KG1 (cell line): ENCODE results near the gene SMAD6.
"Not testable (repeated sequence)": the region's sequence is repeated elsewhere in the genome, so short reads cannot be mapped to it uniquely, and the experiment has no call there.

ENCODE experiments used
- DNase-seq: peaks from one replicate; lab custom pipeline; 2025; lab: John Stamatoyannopoulos, UW

The SMAD6 gene

DNA sequence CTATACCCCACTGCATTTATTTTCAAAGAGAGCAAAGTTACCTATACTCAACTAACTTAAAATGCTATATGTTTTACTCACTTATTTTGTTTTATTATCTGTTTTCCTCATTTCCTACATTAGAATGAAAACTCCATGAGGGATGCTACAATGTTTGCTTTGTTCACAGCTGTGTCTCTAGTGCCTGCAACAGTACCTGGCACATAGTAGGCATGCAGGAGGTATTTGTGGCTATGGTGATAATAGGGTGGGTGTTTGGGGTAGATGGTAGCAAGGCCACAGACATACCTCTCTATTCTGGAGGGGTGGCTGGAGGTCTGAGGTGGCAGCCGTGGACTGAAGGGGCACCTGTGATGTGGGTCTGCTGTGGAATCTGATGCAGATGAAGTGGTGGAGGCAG lies 24.7 kb upstream of the SMAD6 start:
- DNase-seq: no peak

DNA sequence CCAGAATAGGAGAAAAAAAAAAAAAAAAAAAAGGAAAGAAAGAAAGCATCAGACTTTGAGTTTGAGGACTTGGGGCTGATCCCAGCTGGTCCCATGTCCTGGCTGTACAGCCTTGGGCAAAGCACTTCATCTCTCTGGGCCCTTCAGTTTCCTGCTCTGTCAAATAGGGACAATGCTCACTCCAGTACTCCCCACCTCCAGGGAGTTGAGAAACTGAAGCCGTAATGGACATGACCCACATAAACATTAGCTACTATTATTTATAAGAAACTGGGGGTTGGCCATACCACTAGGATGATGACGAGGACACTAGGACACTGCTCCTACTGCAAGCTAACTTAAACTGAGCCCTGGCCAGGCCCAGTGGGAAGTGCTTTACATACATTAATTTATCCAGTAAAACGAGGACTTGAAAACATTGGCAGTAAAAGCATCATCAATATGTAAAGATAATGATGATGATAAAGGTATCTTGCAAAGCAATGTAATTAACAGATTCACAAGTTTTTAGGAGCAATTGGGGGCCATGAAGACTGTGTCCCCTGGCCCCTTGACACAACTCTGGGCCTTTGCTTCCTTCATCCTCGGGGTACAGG lies 22.9 kb upstream of the SMAD6 start:
- DNase-seq: no peak

DNA sequence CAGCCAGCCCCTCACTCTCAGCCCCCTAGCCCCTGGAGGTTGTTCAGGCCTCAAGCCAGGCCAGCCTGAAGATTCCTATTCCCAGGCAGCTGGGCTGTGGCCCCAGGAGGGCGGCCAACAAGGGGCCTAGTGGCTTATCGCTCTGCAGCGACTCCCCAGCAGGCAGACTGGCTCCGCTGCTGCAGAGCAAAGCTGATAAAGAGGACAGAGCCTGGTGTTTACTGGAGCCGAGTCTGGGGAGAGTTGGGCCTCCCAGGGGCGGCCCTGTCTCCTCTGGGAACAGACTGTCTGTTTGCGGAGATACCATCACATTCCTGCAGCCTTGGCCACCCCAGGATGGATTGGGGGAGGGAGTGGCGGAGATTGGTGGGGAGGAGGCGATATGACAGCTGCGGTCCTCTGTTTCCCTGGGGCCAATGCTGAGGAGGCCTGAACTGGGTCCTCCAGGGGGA lies 22.4 kb upstream of the SMAD6 start:
- DNase-seq: no peak

DNA sequence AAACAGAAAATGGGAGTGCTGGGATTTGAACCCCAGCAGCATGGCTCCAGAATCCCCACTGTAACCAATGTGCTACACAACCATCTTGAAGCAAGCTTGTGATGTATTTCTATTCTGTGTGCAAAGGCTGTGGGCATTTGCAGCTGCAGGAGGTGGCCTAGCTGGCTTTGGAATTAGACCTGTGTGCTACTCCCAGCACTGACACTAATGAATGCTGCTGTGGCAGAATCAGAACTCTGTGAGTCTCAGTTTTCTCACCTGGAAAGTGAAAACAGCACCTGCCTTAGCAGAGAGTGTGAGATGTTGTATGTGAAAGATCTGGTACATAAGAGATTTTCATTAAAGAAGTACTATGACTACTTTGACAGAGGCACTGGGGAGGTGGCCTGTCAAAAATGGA lies 21.5 kb upstream of the SMAD6 start:
- no peak for DNase-seq

DNA sequence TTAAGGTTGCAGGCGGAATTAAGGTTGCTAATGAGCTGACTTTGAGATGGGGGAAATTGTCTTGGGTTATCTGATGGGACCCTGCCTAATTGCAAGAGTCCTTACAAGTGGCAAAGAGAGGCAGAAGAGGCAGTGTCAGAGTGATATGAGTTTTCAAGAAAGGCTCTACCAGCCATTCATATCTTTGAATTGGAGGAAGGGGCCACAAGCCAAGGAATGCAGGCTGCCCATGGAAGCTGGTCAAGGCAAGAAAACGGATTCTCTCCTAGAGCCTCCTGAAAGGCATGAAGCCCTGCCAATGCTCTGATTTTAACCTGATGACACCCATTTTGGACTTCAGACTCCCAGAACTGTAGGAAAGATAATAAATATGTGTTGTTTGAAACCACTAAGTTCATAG lies 20.6 kb upstream of the SMAD6 start:
- DNase-seq: no peak

DNA sequence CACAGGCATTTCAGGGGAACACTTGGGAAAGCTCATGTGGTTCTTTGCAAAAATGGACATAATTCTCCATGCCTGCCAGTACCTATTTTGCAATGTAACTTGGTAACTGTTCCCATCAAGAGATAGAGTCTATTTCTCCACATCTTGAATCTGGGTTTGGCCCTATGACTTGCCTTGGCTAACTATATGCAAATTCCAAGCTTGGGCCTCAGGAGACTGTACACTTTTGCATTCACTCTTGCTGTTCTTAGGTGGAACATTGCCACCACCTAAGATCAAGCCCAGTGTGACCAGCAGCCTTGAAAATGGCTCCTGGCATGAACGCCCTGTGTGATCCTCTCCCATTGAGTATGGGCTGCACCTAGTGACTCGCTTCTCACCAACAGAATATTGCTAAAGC lies 19.8 kb upstream of the SMAD6 start:
- DNase-seq: no peak

DNA sequence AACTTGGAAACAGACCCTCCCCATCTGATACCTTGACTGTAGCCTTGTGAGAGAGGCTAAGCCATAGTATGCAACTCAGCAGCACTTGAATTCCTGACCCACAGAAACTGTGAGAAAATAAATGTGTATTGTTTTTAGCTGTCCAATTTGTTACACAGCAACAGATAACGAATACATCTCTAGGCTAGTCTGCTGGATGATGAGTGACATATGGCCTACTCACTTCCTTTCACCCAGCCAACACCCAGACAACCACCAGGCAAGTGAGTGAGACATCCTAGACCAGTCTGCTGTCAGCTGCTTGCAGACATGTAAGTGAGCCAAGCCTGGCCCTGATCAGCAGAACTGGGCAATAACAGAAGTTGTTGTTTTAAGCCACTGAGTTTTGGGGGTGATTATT lies 19.2 kb upstream of the SMAD6 start:
- DNase-seq: no peak

DNA sequence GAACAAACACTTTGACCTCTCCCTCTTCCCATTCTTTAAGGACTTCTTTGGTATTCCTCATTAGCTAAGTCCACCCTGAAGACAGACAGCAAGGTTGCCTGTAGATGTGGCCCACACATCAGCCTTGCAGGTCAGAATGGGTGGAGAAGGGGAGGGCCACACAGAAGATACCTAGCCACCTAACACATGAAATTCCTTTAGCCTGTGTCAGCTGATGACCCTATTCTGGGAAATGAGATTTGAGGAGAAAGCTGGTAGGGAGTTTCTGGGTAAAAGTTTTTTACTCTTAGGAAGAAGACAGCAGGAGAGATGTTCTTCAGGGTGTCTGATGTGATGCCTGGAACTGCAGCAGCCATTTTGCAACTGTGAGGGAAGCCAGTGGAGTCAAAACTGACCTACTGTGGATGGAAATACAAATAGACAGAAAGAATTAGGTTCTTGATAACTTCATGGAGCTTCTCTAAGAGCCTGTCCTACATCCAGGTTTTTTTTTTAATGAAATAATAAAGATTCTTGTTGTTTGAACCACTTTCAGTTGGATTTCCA lies 17.8 kb upstream of the SMAD6 start:
- no peak for DNase-seq

DNA sequence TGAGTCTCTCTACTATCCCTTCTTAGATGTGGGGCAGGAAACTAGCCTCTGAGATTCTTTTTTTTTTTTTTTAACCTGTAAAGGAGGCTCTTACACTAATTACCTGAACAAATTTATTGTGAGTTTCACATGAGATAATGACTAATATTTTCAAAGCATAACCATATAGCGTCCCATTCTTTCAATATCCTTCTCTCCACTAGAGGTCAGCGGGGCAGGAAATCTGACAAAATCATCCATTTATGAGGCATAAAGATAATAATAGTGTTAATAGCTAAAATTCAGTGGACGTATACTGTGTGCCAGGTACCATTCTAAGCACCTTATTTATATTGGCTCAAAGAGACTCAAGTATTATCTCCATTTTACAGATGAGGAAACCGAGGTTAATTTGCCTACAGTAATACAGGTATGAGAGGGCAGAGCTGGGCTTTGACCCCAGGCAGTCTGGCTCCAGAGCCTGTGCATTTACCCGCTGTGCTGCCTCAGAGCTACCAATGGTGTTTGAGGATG lies 16.3 kb upstream of the SMAD6 start:
- no peak for DNase-seq

DNA sequence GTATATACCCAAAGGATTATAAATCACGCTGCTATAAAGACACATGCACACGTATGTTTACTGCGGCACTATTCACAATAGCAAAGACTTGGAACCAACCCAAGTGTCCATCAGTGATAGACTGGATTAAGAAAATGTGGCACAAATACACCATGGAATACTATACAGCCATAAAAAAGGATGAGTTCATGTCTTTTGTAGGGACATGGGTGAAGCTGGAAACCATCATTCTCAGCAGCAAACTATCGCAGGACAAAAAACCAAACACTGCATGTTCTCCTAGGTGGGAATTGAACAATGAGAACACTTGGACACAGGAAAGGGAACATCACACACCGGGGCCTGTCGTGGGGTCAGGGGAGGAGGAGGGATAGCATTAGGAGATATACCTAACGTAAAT lies 11.1 kb upstream of the SMAD6 start:
- DNase-seq: not testable (repeated sequence)

DNA sequence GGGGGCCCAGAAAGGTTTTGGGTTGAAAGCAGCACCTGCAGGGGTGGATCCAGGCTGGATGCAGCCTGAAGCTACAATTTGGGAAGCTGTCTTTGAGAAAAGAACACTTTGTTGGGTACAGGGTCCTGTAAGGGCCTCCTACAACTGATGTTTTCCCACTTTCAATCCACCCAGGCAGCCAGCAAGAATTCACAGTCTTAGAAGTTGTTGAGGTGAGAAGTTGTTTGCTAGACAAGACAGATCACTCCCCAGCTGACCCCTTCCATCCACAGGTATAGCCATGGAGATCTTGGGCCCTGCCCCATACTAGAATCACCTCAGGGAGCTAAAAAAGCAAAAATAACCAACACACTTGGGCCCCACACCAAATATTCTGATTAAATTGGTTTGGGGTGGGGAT lies 10.3 kb upstream of the SMAD6 start:
- no peak for DNase-seq

DNA sequence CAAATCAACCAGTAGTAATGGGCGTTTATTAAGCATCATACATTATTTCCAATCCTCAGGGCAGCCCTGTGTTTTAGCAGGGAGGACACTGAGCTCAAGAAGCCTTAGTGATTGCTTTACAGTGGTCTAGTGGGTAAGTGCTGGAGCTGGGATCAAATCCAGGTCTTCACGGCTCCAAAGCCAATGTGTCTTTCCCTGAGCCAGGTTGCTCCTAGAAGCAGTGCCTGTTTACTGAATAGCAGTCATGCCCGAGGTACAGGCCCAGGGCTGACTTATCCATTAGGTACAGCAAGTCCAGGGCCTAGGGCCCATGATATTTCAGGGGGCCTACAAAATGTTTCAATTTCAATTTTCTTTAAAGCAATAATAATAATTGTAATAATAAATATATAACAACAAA lies 9.6 kb upstream of the SMAD6 start:
- DNase-seq: peak; percentile 64

DNA sequence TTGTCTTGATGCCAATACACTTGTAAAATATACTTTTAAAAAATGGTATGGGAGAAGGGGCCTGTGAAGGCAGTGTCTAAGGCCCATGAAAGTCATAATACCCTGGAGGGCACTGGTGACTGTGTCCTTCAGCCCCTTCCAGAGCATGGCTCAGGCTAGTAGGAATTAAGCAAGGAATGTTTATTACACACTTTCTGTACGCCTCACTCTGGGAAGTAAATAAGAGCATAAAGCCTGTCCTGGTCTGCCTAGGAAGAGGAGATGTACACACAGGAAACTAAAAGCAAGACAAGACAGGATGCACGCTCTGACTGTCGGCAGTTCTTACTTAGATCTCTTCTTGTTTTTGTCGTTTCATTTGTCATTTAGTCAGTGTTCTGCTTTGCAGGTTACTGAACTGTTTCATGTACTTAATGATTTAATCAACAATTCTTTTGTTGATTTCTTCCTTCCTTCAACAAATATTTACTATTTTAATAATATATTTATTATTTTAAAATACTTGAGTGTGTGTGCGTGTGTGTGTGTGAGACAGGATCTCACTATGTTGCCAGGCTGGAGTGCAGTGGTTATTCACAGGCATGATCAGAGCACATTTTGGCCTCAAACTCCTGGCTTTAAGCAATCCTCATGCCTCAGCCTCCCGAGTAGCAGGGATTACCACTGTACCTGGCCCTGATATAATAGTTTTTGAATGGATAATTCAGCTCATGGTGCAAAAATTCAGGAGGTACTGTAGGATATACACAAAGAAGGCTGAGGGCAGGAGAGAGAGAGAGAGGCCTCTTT lies 9.0 kb upstream of the SMAD6 start:
- peak; percentile 64 for DNase-seq

DNA sequence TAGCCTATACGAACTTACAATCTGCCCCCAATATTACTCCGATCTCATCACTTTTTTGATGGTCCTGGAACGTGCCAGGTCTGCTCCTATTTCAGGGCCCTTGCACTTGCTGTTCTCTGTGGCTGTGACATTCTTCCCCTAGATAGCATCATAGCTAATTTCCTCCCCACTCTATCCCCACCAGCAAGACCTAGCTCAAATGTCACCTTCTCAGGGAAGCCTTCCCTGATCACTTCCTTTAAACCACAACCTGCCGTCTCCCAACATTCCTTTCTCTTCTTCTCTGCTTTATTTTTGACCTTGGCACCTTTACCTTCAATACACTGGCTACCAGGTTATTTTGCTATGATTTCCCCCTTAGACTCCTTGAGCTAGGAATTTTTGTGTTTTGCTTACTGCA lies 5.3 kb upstream of the SMAD6 start:
- no peak for DNase-seq

DNA sequence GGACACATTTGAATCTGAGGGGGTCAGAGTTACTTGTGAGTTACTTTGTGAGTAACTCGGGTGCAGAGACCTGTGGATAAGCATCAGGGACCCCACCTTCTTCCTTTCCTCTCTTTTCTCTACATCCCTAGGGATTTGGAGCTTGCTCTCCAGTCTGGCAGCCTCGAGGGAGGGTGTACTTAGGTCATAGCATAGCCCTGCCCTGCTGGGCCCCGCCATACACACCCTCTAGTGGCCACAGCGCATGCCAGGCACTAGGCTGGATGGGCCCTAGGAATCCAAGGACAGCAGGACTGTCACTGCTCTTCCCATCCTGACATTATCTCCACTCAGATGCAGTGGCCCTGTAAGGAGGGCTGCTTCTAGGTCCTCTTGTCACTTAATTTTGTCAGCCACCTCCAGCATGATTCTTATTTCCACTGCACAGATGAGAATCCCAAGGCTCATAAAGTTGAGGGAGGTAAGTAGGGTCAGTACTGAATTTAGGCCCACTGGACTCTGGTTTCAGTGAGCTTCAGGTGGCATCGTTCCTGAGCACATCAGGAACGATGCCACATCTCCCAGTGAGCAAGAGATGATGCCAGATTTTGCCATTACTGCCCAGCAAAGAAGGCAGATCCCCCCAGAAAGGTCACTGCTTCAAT lies 3.6 kb upstream of the SMAD6 start:
- DNase-seq: peak; percentile 46

DNA sequence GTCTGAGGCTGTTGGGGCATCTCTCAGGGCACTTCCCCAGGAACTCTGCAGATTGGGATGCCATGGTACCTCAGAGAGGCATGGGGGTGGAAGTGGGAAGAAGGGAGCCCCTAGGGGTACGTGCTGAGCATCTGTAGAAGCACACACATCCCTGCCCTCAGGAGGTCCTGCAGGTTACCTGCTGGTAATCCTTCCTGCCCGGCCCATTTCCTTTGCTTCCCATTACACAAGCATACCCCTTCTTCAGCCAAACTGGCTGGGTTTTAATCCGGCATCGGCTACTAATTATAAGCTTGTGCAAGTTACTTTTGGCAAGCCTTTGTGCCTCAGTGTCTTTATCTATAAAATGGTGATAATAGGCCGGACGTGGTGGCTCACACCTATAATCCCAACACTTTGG lies 3.1 kb upstream of the SMAD6 start:
- DNase-seq: no peak

DNA sequence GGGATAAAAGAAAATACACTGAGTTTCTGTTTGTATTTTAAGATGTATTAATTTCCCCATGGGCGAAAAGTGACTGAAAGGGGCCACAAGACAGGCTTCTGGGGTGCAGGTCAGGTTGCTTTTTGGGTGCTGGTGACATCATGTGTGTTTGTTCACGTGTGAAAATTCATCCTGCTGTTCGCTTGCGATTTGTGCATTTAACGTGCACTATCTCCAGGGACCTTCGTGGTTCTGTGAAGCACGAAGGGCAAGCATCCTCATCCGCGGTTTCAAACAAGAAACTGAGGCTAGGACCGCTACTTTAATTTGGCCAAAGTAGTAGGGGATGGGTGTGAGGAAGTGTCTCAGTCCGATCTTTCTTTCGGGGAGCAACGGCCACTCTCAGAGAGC lies 1.6 kb upstream of the SMAD6 start:
- no peak for DNase-seq

DNA sequence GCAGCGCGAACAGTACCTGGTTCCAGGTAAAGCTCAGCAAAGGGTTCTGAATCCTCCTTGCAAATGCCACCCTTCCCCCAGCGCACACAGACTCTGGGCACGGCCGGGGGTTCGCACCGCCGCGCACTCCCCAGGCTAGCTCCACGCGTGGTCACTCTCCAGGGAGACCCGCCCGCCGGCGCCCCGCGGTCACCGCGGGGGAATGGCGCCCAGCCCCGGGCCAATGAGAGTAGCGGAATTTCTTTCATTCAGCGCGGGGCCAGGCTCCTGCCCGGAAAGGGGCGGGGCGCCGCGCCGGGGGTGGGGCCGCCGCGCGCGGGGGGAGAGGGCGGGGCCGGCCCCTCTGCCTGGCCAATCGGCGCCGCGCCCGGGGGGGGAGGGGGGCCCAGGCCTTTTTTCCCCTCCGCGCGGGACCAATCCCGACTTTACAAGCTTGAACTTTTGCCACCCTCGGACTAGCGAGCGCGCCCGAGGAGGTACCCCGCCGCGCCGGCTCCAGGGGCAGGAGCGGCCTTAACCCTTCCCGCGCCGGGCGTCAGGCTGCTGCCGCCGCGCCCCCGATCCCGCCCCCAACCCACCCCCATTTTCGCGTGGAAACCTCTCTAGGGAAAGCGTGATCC lies 1.1 kb upstream of the SMAD6 start:
- peak; percentile 93 for DNase-seq

DNA sequence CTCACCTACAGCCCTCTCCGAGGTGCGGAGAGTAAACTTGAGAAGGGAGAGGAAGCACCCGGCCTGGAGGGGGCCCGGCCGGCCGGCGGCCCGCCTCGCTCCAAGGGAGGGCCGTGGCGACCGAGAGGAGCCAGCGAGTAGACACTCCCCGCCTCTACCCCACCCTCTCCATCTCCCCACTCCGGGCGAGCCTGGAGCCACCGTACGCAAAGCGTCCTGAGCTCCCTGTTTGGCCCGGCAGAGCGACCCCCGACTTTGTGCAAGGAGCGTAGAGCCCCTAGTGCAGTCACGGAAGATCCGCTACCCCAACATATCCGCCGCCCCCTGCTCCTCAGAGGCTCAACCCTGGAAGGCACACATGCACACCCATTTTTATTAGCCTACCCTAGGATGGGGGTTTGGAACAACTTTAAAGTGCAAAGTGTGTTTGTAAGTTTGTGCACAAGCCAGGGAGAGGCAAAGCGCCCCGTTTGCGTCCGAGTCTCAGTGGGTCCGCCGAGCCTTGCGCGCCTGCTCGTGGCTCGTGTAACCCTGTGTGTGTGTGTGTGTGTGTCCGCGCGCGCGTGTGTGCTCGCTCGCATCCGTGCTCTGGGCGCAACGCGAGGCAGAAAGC lies 508 bp upstream of the SMAD6 start:
- DNase-seq: peak; percentile 70

DNA sequence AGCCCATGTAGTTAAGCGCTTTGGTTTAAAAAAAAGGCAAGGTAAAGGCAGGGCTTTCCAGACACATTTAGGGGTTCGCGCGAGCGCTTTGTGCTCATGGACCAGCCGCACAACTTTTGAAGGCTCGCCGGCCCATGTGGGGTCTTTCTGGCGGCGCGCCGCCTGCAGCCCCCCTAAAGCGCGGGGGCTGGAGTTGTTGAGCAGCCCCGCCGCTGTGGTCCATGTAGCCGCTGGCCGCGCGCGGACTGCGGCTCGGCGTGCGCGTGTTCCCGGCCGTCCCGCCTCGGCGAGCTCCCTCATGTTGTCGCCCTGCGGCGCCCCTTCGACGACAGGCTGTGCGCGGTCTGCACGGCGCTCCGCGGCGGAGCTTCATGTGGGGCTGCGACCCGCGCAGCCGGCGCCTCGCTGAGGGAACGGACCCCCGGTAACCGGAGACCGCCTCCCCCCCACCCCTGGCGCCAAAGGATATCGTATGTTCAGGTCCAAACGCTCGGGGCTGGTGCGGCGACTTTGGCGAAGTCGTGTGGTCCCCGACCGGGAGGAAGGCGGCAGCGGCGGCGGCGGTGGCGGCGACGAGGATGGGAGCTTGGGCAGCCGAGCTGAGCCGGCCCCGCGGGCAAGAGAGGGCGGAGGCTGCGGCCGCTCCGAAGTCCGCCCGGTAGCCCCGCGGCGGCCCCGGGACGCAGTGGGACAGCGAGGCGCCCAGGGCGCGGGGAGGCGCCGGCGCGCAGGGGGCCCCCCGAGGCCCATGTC lies 927 bp downstream of the SMAD6 start:
- no peak for DNase-seq

DNA sequence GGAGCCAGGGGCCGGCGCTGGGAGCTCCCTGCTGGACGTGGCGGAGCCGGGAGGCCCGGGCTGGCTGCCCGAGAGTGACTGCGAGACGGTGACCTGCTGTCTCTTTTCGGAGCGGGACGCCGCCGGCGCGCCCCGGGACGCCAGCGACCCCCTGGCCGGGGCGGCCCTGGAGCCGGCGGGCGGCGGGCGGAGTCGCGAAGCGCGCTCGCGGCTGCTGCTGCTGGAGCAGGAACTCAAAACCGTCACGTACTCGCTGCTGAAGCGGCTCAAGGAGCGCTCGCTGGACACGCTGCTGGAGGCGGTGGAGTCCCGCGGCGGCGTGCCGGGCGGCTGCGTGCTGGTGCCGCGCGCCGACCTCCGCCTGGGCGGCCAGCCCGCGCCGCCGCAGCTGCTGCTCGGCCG lies 1.5 kb downstream of the SMAD6 start:
- DNase-seq: no peak
